Measurements from ENCODE around the gene SSUH2.

SSUH2 gene

DNA sequence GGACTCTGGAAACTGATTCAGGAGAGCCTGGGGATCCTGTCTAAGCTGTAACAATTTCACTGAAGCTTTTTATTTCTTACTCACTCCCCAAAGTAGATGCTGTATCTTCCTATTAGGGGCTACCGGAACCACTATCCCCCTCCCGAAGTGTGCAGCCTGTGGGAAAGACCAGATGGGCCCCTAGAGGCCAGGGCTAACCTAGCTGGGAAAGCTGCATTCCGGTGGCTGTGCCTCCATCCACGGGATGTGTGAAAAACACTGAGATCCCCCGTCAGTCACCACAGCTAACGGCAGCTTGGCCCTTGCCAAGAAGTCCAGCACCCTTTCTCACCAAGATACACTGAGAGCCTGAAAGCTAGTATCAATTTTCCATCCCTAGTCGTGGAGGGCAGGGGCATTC is 3.1 kb downstream of the SSUH2 start:
- DNase-seq (ENCODE audit: low read depth, low spot score) = no peak

- DNase-seq (ENCODE audit: low read depth, low spot score) = no peak
These were observed 4.4 kb downstream of the SSUH2 start for GRCh38 chr3:8640223-8640622.

DNA sequence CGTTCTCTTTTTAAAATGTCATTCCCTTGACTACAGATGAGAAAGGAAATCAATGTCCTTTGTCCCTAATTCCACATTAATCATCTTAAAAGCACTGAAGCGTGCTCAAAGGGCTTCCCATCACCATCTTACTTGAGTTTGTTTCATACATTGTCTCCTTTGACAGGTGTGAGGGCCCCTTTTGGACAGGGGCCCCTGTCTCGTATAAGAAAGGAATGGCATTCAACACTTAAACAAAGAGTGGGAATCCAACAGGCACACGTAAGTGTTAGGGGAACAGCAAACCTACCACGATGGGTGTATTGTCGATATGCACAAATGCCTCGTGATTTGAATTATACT is 5.0 kb downstream of the SSUH2 start:
- DNase-seq (ENCODE audit: low read depth, low spot score) = no peak

- no peak for DNase-seq (ENCODE audit: low read depth, low spot score)
These were observed 5.5 kb downstream of the SSUH2 start for GRCh38 chr3:8638994-8639658.

DNA sequence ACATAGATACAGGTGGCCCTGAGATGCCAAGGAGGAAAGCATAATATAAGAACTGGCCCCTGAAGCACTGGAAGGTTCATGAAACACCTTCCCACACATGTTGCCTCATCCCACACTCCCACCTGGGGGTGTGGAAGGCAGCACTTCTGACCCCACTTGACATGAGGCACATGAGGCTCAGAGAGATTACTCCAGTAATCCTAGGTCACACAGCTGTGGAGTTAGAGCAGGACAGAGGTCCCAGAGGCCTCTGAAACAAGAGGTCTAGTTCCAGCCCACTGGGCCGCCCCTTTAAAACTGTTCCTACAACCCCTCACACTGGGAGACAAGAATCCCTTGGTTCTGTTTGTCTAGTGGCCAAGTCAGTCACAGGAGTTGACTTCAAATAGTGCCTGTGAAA is 7.2 kb downstream of the SSUH2 start:
- no peak for DNase-seq (ENCODE audit: low read depth, low spot score)

GRCh38 chr3:8635631-8636030 is 9.0 kb downstream of the SSUH2 start:
- DNase-seq (ENCODE audit: low read depth, low spot score) = no peak

DNA sequence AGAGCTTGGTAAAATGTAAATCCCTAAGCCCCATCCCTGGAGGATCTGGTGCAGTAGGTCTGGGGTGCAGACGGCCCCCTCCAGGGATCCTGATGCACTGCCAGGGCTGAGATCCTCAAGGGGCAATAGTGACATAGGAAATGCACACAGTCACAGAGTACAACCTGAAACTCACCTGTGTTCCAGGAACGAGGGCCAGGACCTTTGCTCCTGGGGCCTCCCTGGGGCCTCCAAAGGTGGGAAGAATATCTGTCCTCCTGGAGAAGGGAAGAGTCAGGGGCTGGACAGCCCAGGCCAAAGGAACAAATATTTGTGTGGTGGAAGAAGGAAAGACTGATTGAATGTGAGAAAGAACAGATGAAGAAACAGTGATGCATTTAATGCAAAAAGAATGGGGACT is 9.5 kb downstream of the SSUH2 start:
- no peak for DNase-seq (ENCODE audit: low read depth, low spot score)

GRCh38 chr3:8632402-8633237 is 12.0 kb downstream of the SSUH2 start:
- no peak for DNase-seq (ENCODE audit: low read depth, low spot score)

GRCh38 chr3:8631661-8632060 is 12.9 kb downstream of the SSUH2 start:
- DNase-seq (ENCODE audit: low read depth, low spot score) = no peak

- DNase-seq (ENCODE audit: low read depth, low spot score) = peak; percentile 14
These were observed 15.2 kb downstream of the SSUH2 start for GRCh38 chr3:8629151-8630021.

GRCh38 chr3:8627949-8628348 is 16.6 kb downstream of the SSUH2 start:
- no peak for DNase-seq (ENCODE audit: low read depth, low spot score)

DNA sequence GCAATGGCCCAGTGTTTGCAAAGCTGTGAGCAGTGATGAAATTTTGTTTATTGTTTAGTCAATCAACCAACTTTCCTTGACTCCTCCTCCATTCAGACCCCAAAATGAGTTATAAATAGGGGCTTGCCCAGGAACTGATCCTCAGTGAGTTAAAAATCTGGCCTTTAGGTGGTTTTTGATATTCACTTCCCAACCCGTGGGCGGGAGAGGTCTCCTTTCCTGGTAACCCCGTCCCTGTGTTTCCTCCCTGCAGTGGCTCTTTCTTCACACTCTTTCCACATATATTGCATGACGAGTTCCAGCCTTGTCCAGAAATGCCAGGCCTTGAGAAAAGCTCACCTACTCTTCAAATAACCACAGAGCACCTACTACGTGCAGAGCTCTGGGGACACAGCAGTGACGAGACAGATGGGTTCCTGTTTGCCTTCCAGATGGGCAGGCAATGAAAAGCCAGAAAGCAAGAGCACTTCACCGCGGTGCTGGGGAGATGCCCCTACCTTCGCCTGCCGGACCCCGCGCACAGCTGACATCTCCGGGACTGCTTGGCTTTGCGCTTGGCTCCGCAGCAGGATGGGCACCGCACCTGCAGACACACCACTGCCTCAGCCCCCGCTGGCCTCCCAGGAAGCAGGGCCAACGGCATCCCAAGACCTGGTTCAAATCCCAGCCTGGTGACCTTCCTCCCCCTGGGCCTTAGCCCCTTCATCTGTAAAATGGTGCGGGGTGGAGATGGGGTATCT is 17.2 kb downstream of the SSUH2 start:
- DNase-seq (ENCODE audit: low read depth, low spot score) = no peak

- DNase-seq (ENCODE audit: low read depth, low spot score) = no peak
These were observed 18.6 kb downstream of the SSUH2 start for GRCh38 chr3:8625991-8626390.

DNA sequence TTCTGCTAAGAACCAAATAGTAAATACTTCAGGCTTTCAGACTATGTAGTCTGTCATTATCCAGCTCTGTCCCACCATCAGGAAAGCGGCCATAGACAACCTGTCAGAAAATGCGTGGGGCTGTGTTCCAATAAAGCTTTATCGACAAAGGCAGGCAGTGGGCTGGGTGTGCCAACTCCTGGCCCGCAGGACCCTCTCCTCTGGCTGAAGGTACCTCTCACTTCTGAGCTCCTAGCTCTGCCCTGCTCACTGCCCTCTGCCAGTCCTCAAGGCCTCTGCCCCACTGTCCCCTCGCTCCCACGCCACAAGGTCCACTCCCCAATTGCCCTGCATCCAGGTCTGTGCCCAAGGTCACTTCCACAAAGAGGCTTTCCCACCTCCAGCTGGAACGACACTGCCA is 20.0 kb downstream of the SSUH2 start:
- DNase-seq (ENCODE audit: low read depth, low spot score) = no peak

GRCh38 chr3:8623741-8624140 is 20.9 kb downstream of the SSUH2 start:
- DNase-seq (ENCODE audit: low read depth, low spot score) = no peak

DNA sequence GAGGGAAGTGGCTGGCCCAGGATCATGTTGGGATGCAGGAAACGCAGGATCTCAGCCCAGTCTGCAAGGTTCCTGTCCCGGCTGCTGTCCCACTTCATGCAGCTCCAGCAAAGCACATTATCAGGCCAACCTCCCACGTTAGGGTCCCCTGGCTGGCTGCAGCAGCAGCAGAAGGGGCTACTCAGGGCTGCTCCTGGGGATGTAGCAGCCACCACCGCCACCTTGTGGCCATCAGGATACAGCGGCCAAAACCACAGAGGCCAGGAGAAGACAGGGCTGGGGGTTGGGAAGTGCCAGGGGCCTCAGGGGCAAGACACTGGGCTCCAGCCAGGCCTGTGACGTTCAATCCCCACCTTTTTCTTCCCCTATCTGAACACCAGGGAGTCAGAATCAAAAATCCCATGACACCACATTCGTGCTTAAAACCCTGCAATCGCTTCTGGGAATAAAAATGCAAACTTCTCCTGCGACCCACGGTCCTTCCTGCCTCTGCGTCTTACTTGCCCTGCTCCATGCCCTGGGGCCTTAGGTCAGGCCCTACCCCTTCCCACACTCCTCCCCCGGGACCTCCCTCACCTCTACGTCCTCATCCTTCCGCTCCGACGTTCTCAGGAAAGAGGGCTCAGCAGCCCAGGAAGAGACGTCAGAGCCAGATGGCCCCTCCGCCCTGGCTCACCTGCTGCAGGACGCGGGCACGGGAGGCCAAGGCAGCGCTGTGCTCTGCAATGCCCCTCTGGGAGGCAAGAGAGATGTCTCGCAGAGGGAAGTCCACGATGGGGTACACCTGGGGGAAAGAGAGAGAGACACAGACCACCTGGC is 21.5 kb downstream of the SSUH2 start:
- DNase-seq (ENCODE audit: low read depth, low spot score) = no peak

DNA sequence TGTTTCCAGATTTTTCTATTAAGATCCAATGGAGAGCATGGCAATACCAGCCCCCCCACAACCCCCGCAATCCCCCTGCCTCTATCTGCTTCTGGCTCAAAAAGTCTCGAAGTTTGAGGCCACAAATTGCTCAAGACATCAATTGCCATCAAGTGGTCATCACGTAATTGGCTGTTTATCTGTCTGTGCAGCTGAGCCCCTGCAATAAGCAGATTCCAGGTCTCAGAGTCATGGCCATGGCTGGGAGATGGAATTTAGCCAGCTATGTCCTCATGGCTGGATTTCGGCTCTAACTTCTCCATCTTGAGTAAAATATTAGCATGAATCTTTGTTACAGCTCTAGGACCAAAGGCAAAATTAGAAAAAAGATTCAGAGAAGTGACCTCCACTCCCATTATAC is 22.7 kb downstream of the SSUH2 start:
- DNase-seq (ENCODE audit: low read depth, low spot score) = no peak

DNA sequence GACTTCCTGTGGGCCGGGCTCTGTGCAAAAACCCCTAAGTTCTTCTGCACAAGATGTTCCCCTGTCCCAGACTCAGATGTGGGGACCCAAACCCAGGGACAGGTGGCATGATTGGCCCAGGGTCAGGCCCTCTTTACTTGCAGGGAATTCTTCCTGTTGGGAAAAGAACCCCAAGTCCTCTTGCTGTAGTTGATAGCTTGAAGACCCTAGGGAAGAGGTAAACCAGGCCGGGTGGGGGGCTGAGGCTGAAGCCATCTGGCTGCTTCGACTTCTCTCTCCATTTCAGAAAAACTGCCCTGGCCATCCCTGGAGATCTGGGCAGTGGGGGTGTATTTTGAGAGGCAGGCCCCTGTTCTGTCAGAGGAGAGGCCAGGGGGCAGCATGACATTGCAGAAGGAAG is 23.5 kb downstream of the SSUH2 start:
- DNase-seq (ENCODE audit: low read depth, low spot score) = no peak

DNA sequence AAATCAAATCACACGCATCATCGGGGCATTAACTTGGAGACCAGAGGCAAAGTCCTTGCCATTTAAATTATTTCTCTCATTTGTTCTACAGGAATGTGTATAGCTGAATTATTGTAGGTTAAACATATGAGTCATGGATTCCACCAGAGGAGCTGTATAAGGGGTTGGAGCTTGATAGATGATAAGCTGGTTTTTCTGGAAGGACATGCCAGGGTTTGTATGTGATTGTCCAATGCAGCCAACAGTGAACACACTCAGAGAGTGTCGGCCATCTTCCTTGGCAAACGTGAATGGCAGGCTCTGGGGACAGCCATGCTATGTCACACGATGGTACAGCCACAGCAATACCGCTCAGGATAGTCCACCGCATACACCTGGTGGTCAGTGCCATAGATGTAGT is 25.1 kb downstream of the SSUH2 start:
- DNase-seq (ENCODE audit: low read depth, low spot score) = no peak

- no peak for DNase-seq (ENCODE audit: low read depth, low spot score)
These were observed 25.6 kb downstream of the SSUH2 start for GRCh38 chr3:8618950-8619349.

DNA sequence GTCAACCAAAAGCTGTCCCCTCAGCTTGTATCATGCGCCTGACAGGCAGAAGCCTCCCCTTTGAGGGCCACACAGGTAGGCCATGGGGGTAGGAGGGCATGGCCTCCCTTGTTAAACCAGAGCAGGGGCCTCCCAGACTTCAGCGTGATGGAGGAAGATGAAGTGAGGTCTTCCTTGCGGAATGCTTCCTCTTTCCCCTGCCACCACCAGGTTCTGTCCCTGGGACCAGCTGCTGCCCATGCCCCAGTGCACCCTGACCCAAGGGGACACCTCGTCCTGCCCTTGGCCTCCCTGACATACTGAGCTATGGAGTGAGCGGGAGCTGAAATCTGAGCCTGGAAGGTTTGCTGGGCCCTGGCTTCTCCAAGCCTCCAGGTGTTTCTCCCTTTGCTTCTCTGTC is 26.7 kb downstream of the SSUH2 start:
- no peak for DNase-seq (ENCODE audit: low read depth, low spot score)
